GM12891 (cell line): Measurements from ENCODE around the gene KNDC1.

Experiments used
- DNase-seq: peaks from one replicate; pipeline ENCODE4 v3.0.0; 2011; ENCODE audit warnings: low spot score; ENCODE audit not compliant: insufficient read length
- FAIRE-seq: peaks from 2 replicates; lab custom pipeline; 2011; peaks lifted over from hg19 to GRCh38; lab: Jason Lieb, UNC
- PAX5 ChIP-seq: IDR thresholded peaks from 2 replicates; pipeline ENCODE4 v1.6.1; 2011; ENCODE audit warnings: low read length, moderate library complexity, mild to moderate bottlenecking; ENCODE audit not compliant: insufficient read depth, severe bottlenecking
- POLR2A ChIP-seq: IDR thresholded peaks from 2 replicates; pipeline ENCODE4 v1.6.1; 2011; ENCODE audit warnings: low read depth, low read length, control low read depth
- POLR2AphosphoS5 ChIP-seq: IDR thresholded peaks from 2 replicates; pipeline ENCODE4 v1.6.1; 2011; ENCODE audit warnings: low read depth, low read length, control low read depth
- POU2F2 ChIP-seq: IDR thresholded peaks from 2 replicates; pipeline ENCODE4 v1.6.1; 2011; ENCODE audit warnings: low read depth, mild to moderate bottlenecking, control low read depth, low read length, moderate library complexity
- SPI1 ChIP-seq: IDR thresholded peaks from 2 replicates; pipeline ENCODE4 v1.6.1; 2011; ENCODE audit warnings: low read depth, low read length, control low read depth
- TAF1 ChIP-seq: IDR thresholded peaks from 2 replicates; pipeline ENCODE4 v1.6.1; 2011; ENCODE audit warnings: low read depth, low read length, control low read depth

Gene KNDC1

GRCh38 chr10:133190225-133190624 lies 30.2 kb downstream of the KNDC1 start:
- no peak for DNase-seq
- FAIRE-seq = no peak
- TF ChIP-seq TAF1 = no peak
- no peak for TF ChIP-seq POU2F2
- TF ChIP-seq POLR2AphosphoS5 = no peak
- no peak for TF ChIP-seq PAX5

GRCh38 chr10:133191651-133192050 lies 31.6 kb downstream of the KNDC1 start:
- TF ChIP-seq PAX5 (no peak), POLR2A (no peak), TAF1 (no peak), SPI1 (no peak), POU2F2 (no peak), POLR2AphosphoS5 (no peak)
- FAIRE-seq = no peak
- no peak for DNase-seq

- TF ChIP-seq POLR2A = no peak
- no peak for DNase-seq
- FAIRE-seq = no peak
Measured at GRCh38 chr10:133194151-133194550, 34.1 kb downstream of the KNDC1 start.

GRCh38 chr10:133195096-133195495 lies 35.1 kb downstream of the KNDC1 start:
- DNase-seq = no peak
- no peak for TF ChIP-seq POU2F2
- no peak for TF ChIP-seq SPI1
- no peak for TF ChIP-seq POLR2AphosphoS5
- no peak for TF ChIP-seq PAX5
- no peak for TF ChIP-seq TAF1
- TF ChIP-seq POLR2A = no peak
- FAIRE-seq = no peak

DNA sequence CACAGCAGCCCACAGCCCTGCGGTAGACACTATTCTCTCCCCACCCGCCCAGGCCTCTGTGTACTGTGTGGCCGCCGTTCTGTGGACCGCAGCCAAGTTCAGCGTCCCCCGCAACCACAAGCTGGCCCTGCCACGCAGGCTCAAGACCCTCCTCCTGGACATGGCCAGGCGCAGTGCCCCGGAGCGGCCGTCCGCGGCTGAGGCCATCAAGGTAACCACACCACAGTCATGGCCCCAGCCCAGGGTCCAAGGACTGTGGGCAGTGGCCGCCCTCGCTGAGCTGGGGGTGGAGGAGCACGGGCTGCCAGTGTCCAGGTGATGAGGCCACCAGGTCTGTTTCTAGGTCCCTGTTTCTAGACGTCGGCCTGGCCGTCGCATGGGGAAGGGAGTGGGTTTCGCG lies 35.6 kb downstream of the KNDC1 start:
- DNase-seq = no peak
- no peak for FAIRE-seq
- TF ChIP-seq TAF1 = no peak
- no peak for TF ChIP-seq POLR2A

- FAIRE-seq (no peak), DNase-seq (no peak)
- TF ChIP-seq PAX5 (no peak), POLR2A (no peak), TAF1 (no peak), POLR2AphosphoS5 (no peak), POU2F2 (no peak), SPI1 (no peak)
Measured at GRCh38 chr10:133196221-133196915, 36.3 kb downstream of the KNDC1 start.

- no peak for TF ChIP-seq POU2F2
- TF ChIP-seq PAX5 = no peak
- no peak for TF ChIP-seq TAF1
- no peak for TF ChIP-seq SPI1
- TF ChIP-seq POLR2AphosphoS5 = no peak
- no peak for TF ChIP-seq POLR2A
- no peak for DNase-seq
- no peak for FAIRE-seq
Measured at GRCh38 chr10:133196936-133197758, 37.1 kb downstream of the KNDC1 start.

GRCh38 chr10:133197786-133198185 lies 37.8 kb downstream of the KNDC1 start:
- FAIRE-seq (no peak), DNase-seq (no peak)
- TF ChIP-seq POLR2AphosphoS5 = no peak
- no peak for TF ChIP-seq POU2F2
- TF ChIP-seq SPI1 = no peak
- TF ChIP-seq TAF1 = no peak

GRCh38 chr10:133198206-133198605 lies 38.2 kb downstream of the KNDC1 start:
- DNase-seq (no peak), FAIRE-seq (no peak)
- no peak for TF ChIP-seq POU2F2
- no peak for TF ChIP-seq POLR2A
- no peak for TF ChIP-seq PAX5
- no peak for TF ChIP-seq SPI1
- no peak for TF ChIP-seq TAF1
- no peak for TF ChIP-seq POLR2AphosphoS5
